ENCODE results near the gene BPIFB3.
"Not testable (repeated sequence)": the region's sequence is repeated elsewhere in the genome, so short reads cannot be mapped to it uniquely, and the experiment has no call there.

The BPIFB3 gene

GRCh38 chr20:33042983-33043730 lies 10.5 kb upstream of the BPIFB3 start:
- H3K9me3 ChIP-seq (ENCODE audit: low read depth, low read length), result no peaks in the 10 kb centered on the region
- H3K27ac ChIP-seq, result no peak overlapping the region
- no peak overlapping the region for H3K9ac ChIP-seq (ENCODE audit: insufficient read length)
- DNase-seq (ENCODE audit: low read depth, low spot score), result no peak
- no peaks in the 10 kb centered on the region for H3K36me3 ChIP-seq (ENCODE audit: insufficient read depth, low read length)
- no peak overlapping the region for H3K4me3 ChIP-seq
- TF ChIP-seq FOXP2 (optimal IDR thresholded peaks at IDR 0.05; ENCODE audit: control extremely low read depth, extremely low read length, insufficient read depth) (no peak), EZH2 (IDR thresholded peaks at IDR 0.05) (no peak), POLR2AphosphoS5 (IDR thresholded peaks at IDR 0.05; ENCODE audit: borderline replicate concordance, low read depth, low read length) (no peak)

DNA sequence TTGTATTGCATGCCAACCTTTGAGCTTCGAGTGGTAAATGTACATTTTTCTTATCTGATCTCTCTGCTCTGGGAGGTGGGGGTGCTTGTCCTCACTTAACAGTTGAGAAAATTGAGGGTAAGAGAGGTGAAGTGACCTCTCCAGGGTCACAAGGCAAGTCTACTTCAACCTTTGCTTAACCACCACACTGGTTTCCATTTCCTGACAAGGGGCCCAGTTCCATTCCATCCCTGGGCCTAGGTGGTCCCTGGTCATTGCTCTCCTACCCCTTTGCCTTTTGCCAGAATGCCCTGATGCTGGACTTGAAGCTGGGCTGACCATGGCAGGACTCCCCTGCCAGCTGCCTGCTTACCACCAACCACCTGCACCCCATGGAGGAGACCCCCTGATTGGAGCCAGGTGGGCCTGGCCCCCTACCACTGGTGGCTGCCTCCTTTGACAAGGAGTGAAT lies 9.9 kb upstream of the BPIFB3 start:
- Histone ChIP-seq H3K9me3 (ENCODE audit: low read depth, low read length) (no peaks in the 10 kb centered on the region), H3K9ac (ENCODE audit: insufficient read length) (no peak overlapping the region), H3K4me3 (no peak overlapping the region), H3K27ac (no peak overlapping the region), H3K36me3 (ENCODE audit: insufficient read depth, low read length) (no peaks in the 10 kb centered on the region)
- DNase-seq (ENCODE audit: low read depth, low spot score), result no peak
- TF ChIP-seq FOXP2 (optimal IDR thresholded peaks at IDR 0.05; ENCODE audit: control extremely low read depth, extremely low read length, insufficient read depth) (no peak), POLR2AphosphoS5 (IDR thresholded peaks at IDR 0.05; ENCODE audit: borderline replicate concordance, low read depth, low read length) (no peak), EZH2 (IDR thresholded peaks at IDR 0.05) (no peak)

DNA sequence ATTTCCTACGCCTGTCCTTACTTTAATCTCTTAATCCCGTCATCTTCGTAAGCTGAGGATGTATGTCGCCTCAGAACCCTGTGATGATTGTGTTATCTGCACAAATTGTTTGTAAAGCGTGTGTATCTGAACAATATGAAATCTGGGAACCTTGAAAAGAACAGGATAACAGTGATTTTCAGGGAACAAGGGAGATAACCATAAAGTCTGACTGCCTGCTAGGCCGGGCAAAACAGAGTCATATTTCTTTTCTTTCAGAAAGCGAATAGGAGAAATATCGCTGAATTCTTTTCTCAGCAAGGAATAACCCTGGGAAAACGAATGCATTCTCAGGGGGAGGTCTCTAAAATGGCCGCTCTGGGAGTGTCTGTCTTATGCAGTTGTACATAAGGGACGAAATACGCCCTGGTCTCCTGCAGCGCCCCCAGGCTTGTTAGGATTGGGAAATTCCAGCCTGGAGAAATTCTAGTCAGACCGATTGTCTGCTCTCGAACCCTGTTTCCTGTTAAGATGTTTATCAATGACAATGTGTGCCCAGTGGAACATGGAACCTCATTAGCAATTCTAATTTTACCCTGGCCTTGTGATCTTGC lies 8.5 kb upstream of the BPIFB3 start:
- H3K4me3 ChIP-seq; H3K9me3 ChIP-seq (ENCODE audit: low read depth, low read length); DNase-seq (ENCODE audit: low read depth, low spot score); H3K9ac ChIP-seq (ENCODE audit: insufficient read length); H3K27ac ChIP-seq; H3K36me3 ChIP-seq (ENCODE audit: insufficient read depth, low read length): not testable (repeated sequence)

DNA sequence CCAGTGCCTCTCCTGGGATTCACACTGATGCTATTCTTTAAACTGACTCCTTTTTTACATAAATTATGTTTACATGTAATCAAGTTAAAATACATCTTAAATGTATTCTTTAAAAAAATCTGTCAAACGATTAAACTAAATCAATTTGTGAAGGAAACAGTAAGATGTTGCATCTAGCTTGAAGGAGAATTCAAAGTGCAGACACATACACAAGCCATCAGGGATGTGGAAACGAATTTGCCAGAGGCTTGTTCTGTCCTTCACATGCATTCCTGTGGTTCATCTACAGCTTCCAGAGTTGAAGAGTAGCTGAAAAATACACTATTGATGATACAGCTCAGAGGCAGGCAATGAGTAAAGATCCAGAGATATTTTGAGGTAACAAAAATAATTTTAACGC lies 7.3 kb upstream of the BPIFB3 start:
- no peak overlapping the region for H3K9ac ChIP-seq (ENCODE audit: insufficient read length)
- no peak overlapping the region for H3K4me3 ChIP-seq
- no peaks in the 10 kb centered on the region for H3K9me3 ChIP-seq (ENCODE audit: low read depth, low read length)
- TF ChIP-seq POLR2AphosphoS5 (IDR thresholded peaks at IDR 0.05; ENCODE audit: borderline replicate concordance, low read depth, low read length) (no peak), FOXP2 (optimal IDR thresholded peaks at IDR 0.05; ENCODE audit: control extremely low read depth, extremely low read length, insufficient read depth) (no peak), EZH2 (IDR thresholded peaks at IDR 0.05) (no peak)
- DNase-seq (ENCODE audit: low read depth, low spot score), result no peak
- H3K36me3 ChIP-seq (ENCODE audit: insufficient read depth, low read length), result no peaks in the 10 kb centered on the region
- H3K27ac ChIP-seq, result no peak overlapping the region

DNA sequence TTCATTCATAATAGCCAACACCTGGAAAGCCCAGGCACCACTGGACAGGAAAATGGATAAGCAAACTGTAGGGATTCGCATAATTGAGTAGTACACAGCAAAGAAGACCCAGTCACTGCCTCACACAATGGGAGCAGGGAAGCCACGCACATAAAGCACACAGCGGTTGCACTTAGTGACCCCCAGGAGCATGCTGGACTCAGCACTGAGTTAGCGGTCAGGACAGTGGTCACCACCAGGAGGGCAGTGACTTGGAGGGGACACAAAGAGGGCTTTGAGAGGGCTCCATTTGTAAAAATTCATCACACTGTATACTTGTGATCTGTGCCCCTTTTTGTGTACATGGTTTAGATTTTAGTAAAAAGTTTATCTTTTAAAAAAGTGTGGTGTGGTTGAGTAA lies 2.4 kb upstream of the BPIFB3 start:
- H3K27ac ChIP-seq, result no peak overlapping the region
- DNase-seq (ENCODE audit: low read depth, low spot score), result no peak
- no peak for TF ChIP-seq FOXP2 (optimal IDR thresholded peaks at IDR 0.05; ENCODE audit: control extremely low read depth, extremely low read length, insufficient read depth)
- TF ChIP-seq POLR2AphosphoS5 (IDR thresholded peaks at IDR 0.05; ENCODE audit: borderline replicate concordance, low read depth, low read length), result no peak
- TF ChIP-seq EZH2 (IDR thresholded peaks at IDR 0.05), result no peak
- no peaks in the 10 kb centered on the region for H3K36me3 ChIP-seq (ENCODE audit: insufficient read depth, low read length)
- no peaks in the 10 kb centered on the region for H3K9me3 ChIP-seq (ENCODE audit: low read depth, low read length)
- H3K9ac ChIP-seq (ENCODE audit: insufficient read length), result no peak overlapping the region
- H3K4me3 ChIP-seq, result no peak overlapping the region

- no peak for DNase-seq (ENCODE audit: low read depth, low spot score)
- Histone ChIP-seq H3K4me3 (no peak overlapping the region), H3K9ac (ENCODE audit: insufficient read length) (no peak overlapping the region), H3K36me3 (ENCODE audit: insufficient read depth, low read length) (no peaks in the 10 kb centered on the region), H3K9me3 (ENCODE audit: low read depth, low read length) (no peaks in the 10 kb centered on the region), H3K27ac (no peak overlapping the region)
- TF ChIP-seq FOXP2 (optimal IDR thresholded peaks at IDR 0.05; ENCODE audit: control extremely low read depth, extremely low read length, insufficient read depth) (no peak), EZH2 (IDR thresholded peaks at IDR 0.05) (no peak), POLR2AphosphoS5 (IDR thresholded peaks at IDR 0.05; ENCODE audit: borderline replicate concordance, low read depth, low read length) (no peak)
These were observed 678 bp downstream of the BPIFB3 start for GRCh38 chr20:33054381-33054780.

DNA sequence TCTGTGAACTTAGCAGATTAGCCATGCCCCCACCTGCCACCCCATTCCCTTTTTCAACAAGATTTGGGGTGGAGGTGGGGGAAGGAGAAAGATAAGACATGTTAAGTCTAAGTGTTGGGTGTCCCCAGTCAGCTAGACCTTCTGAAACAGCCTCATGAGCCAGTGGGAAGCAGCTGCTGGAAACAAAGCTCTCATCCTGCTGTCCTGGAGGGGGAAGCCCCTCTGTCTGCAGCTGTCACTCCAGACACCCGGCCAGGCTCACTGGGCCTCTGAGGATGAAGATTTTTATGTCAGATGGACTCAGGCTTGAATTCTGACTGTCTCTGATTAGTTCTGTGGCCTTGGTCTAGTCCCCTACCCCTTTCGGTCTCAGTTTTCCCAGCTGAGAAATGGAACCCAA lies 1.1 kb downstream of the BPIFB3 start:
- DNase-seq (ENCODE audit: low read depth, low spot score), result no peak
- TF ChIP-seq FOXP2 (optimal IDR thresholded peaks at IDR 0.05; ENCODE audit: control extremely low read depth, extremely low read length, insufficient read depth) (no peak), POLR2AphosphoS5 (IDR thresholded peaks at IDR 0.05; ENCODE audit: borderline replicate concordance, low read depth, low read length) (no peak), EZH2 (IDR thresholded peaks at IDR 0.05) (no peak)
- Histone ChIP-seq H3K4me3 (no peak overlapping the region), H3K36me3 (ENCODE audit: insufficient read depth, low read length) (no peaks in the 10 kb centered on the region), H3K9me3 (ENCODE audit: low read depth, low read length) (no peaks in the 10 kb centered on the region), H3K27ac (no peak overlapping the region), H3K9ac (ENCODE audit: insufficient read length) (no peak overlapping the region)

- TF ChIP-seq EZH2 (IDR thresholded peaks at IDR 0.05) (no peak), POLR2AphosphoS5 (IDR thresholded peaks at IDR 0.05; ENCODE audit: borderline replicate concordance, low read depth, low read length) (no peak), FOXP2 (optimal IDR thresholded peaks at IDR 0.05; ENCODE audit: control extremely low read depth, extremely low read length, insufficient read depth) (no peak)
- no peak for DNase-seq (ENCODE audit: low read depth, low spot score)
These were observed 5.4 kb downstream of the BPIFB3 start for GRCh38 chr20:33059136-33059535.

More at GRCh38 chr20:33059136-33059535, 5.4 kb downstream of the BPIFB3 start:
- no peak overlapping the region for H3K27ac ChIP-seq
- no peaks in the 10 kb centered on the region for H3K9me3 ChIP-seq (ENCODE audit: low read depth, low read length)
- H3K9ac ChIP-seq (ENCODE audit: insufficient read length), result no peak overlapping the region
- H3K36me3 ChIP-seq (ENCODE audit: insufficient read depth, low read length), result no peaks in the 10 kb centered on the region
- no peak overlapping the region for H3K4me3 ChIP-seq

Measured in SK-N-MC (cell line).